Measurements from ENCODE around the gene DEXI. TPM values are rescaled to one million over a fixed set of nuclear protein-coding genes. Genes with fewer than 3 reads are reported as not detected.

Gene DEXI
- total and polyA plus RNA-seq, 2 experiments from 2014 or later: 92.1 to 115 TPM

GRCh38 chr16:10940501-10941079 lies 1.7 kb downstream of the DEXI start:
- Histone ChIP-seq H3K4me3 (peak overlapping the region; percentile 79), H3K36me3 (no peaks in the 10 kb centered on the region), H3K9me3 (ENCODE audit: low read depth) (no peaks in the 10 kb centered on the region), H3K27ac (no peak overlapping the region), H3K27me3 (no peaks in the 10 kb centered on the region), H3K4me1 (ENCODE audit: low read depth) (peaks cover 17% of the 10 kb centered on the region)
- DNase-seq (ENCODE audit: low read depth in 1 of 2, low spot score in 1 of 2): no peak
- TF ChIP-seq CTCF (IDR thresholded peaks at IDR 0.05; ENCODE audit: low read depth, low read length): no peak

- TF ChIP-seq CTCF (IDR thresholded peaks at IDR 0.05; ENCODE audit: low read depth, low read length): no peak
- no peak for DNase-seq (ENCODE audit: low read depth in 1 of 2, low spot score in 1 of 2)
- peaks cover 10% of the 10 kb centered on the region for H3K4me1 ChIP-seq (ENCODE audit: low read depth)
These were observed 2.5 kb downstream of the DEXI start for GRCh38 chr16:10939649-10940234.

GRCh38 chr16:10938796-10939648 lies 3.2 kb downstream of the DEXI start:
- DNase-seq (ENCODE audit: low read depth in 1 of 2, low spot score in 1 of 2): no peak
- no peak overlapping the region for H3K27ac ChIP-seq
- peaks cover 10% of the 10 kb centered on the region for H3K4me1 ChIP-seq (ENCODE audit: low read depth)

More at GRCh38 chr16:10939649-10940234, 2.5 kb downstream of the DEXI start:
- Histone ChIP-seq H3K36me3 (no peaks in the 10 kb centered on the region), H3K9me3 (ENCODE audit: low read depth) (no peaks in the 10 kb centered on the region), H3K4me3 (no peak overlapping the region), H3K27ac (no peak overlapping the region), H3K27me3 (no peaks in the 10 kb centered on the region)

GRCh38 chr16:10938321-10938720 lies 3.9 kb downstream of the DEXI start:
- DNase-seq (ENCODE audit: low read depth in 1 of 2, low spot score in 1 of 2): no peak
- Histone ChIP-seq H3K9me3 (ENCODE audit: low read depth) (no peaks in the 10 kb centered on the region), H3K4me1 (ENCODE audit: low read depth) (peaks cover 10% of the 10 kb centered on the region)

More at GRCh38 chr16:10938796-10939648, 3.2 kb downstream of the DEXI start:
- Histone ChIP-seq H3K27me3 (no peaks in the 10 kb centered on the region), H3K9me3 (ENCODE audit: low read depth) (no peaks in the 10 kb centered on the region), H3K4me3 (no peak overlapping the region), H3K36me3 (no peaks in the 10 kb centered on the region)
- TF ChIP-seq CTCF (IDR thresholded peaks at IDR 0.05; ENCODE audit: low read depth, low read length): no peak

More at GRCh38 chr16:10938321-10938720, 3.9 kb downstream of the DEXI start:
- no peaks in the 10 kb centered on the region for H3K27me3 ChIP-seq
- H3K27ac ChIP-seq: no peak overlapping the region
- H3K36me3 ChIP-seq: no peaks in the 10 kb centered on the region
- H3K4me3 ChIP-seq: no peak overlapping the region
- no peak for TF ChIP-seq CTCF (IDR thresholded peaks at IDR 0.05; ENCODE audit: low read depth, low read length)
